Brain microvascular endothelial cell (primary cell): Measurements from ENCODE around the gene MTUS2.

Experiments used
- DNase-seq: peaks from one replicate; pipeline ENCODE4 v3.0.0-alpha.2; 2020
- H3K27ac ChIP-seq: fragments of 250-450 bp; sonication (Bioruptor Pico); 2 replicates; pipeline ENCODE4 v1.5.1; 2020; ENCODE audit warnings: mild to moderate bottlenecking, moderate library complexity
- H3K27me3 ChIP-seq: fragments of 250-450 bp; sonication (Bioruptor Pico); replicated peaks from 2 replicates; pipeline ENCODE4 v1.5.1; 2020; ENCODE audit warnings: mild to moderate bottlenecking
- H3K36me3 ChIP-seq: fragments of 250-450 bp; sonication (Bioruptor Pico); replicated peaks from 2 replicates; pipeline ENCODE4 v1.5.1; 2020; ENCODE audit warnings: mild to moderate bottlenecking
- H3K4me3 ChIP-seq: 2 replicates; pipeline ENCODE4 v1.5.1; 2011; ENCODE audit warnings: low read depth, mild to moderate bottlenecking, control low read depth, low read length, moderate library complexity
- in situ Hi-C: cut with HindIII; loops from 2 replicates; pipeline ENCODE4 v1.10.0; 2017; ENCODE audit warnings: low sequenced_read_pairs, low pct_ligation_motif_present
- TF ChIP-seq, protein P1 (sequence below): IDR thresholded peaks from 2 replicates; pipeline ENCODE4 v1.5.1; 2011; ENCODE audit warnings: low read depth, mild to moderate bottlenecking, moderate library complexity, low read length, control low read depth, inconsistent platforms; ENCODE audit errors: missing control alignments

The MTUS2 gene

DNA sequence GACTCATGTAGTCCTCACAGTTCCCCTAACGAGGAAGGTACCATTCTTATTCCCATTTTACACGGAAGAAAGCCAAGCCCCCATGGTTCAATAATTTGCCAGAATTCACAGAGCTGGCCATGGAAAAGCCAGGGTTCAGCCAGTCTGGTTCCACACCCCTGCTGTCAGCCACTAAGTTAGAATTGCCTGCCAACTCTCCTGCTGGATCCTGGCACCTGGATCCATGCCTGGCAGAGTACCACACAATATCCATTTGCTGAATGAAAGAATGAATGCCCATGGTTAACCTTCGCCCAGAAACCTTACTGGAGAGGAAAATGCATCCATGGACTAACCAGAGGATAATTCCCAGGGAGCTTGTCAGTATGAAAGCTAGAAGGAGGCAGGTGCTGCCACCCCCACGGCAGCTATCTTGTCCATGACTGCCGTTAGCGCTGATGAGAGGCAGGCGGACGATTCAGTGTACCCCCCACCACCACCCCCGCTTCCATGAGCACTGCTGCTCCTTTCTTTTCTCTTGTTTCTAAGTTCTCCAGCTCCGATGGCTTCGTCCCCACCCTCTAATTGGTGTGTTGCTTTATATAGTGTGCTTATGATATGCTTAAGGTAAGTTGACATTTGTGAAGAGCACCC is 660.9 kb downstream of the MTUS2 start:
- TF ChIP-seq, protein P1, sequence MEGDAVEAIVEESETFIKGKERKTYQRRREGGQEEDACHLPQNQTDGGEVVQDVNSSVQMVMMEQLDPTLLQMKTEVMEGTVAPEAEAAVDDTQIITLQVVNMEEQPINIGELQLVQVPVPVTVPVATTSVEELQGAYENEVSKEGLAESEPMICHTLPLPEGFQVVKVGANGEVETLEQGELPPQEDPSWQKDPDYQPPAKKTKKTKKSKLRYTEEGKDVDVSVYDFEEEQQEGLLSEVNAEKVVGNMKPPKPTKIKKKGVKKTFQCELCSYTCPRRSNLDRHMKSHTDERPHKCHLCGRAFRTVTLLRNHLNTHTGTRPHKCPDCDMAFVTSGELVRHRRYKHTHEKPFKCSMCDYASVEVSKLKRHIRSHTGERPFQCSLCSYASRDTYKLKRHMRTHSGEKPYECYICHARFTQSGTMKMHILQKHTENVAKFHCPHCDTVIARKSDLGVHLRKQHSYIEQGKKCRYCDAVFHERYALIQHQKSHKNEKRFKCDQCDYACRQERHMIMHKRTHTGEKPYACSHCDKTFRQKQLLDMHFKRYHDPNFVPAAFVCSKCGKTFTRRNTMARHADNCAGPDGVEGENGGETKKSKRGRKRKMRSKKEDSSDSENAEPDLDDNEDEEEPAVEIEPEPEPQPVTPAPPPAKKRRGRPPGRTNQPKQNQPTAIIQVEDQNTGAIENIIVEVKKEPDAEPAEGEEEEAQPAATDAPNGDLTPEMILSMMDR: no peak
- no peaks in the 10 kb centered on the region for H3K27me3 ChIP-seq
- no peak overlapping the region for H3K4me3 ChIP-seq
- H3K27ac ChIP-seq: no peak overlapping the region
- H3K36me3 ChIP-seq: no peaks in the 10 kb centered on the region
- in situ Hi-C loops: no loop called here
- no peak for DNase-seq

DNA sequence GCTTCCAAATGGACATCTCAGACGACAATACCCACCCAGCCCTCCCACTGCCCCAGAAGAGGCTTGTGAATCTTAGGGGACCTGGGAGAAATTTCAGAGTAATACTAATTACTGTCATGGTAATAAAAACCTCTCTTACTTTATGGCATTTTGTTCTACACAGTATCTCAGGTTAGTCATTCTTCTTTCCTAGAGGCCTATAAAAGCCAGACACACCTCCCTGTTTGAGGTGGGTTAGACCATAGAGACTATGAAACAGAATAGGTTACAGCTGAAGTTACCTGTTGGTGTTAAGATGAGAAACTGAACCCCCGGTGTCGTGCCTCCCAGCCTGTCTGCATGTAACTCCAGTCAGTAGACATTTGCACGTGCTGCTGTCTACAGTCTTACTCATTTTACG is 661.5 kb downstream of the MTUS2 start:
- no peaks in the 10 kb centered on the region for H3K27me3 ChIP-seq
- in situ Hi-C loops: no loop called here
- DNase-seq: no peak

GRCh38 chr13:29482504-29482903 is 662.4 kb downstream of the MTUS2 start:
- H3K4me3 ChIP-seq: no peak overlapping the region
- DNase-seq: no peak
- H3K27ac ChIP-seq: no peak overlapping the region
- TF ChIP-seq, protein P1: no peak
- H3K36me3 ChIP-seq: no peaks in the 10 kb centered on the region
- no peaks in the 10 kb centered on the region for H3K27me3 ChIP-seq
- in situ Hi-C loops: no loop called here

More for the DNA sequence above, 661.5 kb downstream of the MTUS2 start:
- H3K27ac ChIP-seq: no peak overlapping the region
- no peaks in the 10 kb centered on the region for H3K36me3 ChIP-seq
- TF ChIP-seq, protein P1: no peak
- no peak overlapping the region for H3K4me3 ChIP-seq

DNA sequence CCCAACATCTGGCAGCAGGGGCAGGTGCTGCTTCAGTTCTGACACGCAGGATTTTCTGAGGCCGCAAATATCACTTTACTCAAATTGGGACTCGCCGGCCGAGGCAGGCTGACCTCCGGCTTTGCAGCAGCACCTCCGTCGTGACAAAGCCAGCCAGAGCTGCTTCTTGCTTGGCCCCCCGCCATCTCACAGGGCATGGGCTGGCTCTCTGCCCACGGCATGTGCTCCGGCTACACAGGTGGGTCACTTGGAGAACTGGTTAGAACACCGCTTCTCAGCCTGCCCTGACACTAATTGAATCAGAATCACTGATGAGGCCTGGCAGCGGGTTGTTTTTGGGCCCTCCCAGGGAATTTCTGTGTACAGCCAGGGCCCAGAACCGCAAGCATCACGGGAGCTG is 663.1 kb downstream of the MTUS2 start:
- in situ Hi-C loops: no loop called here
- Histone ChIP-seq H3K4me3 (no peak overlapping the region), H3K27me3 (no peaks in the 10 kb centered on the region), H3K36me3 (no peaks in the 10 kb centered on the region), H3K27ac (no peak overlapping the region)
- no peak for DNase-seq
- TF ChIP-seq, protein P1: no peak

DNA sequence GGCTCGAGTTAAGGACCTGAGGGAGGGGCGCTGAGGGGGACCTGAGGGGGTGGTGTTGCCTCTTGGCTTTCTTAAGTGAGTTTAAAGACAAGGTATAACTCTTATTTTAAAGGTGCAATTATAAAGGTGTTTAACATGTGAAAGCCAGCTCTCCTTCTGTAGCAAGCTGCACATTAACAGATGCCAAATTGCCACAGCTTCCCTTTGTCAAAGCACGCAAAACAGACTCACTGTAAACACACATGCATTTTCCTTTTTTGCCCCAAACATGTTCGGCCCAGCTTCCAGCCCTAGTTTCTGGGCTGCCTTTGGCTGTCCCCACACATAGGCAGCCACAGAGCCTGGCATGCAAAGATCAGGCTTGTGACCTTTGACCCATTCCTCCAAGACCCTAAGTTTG is 663.5 kb downstream of the MTUS2 start:
- Histone ChIP-seq H3K27me3 (no peaks in the 10 kb centered on the region), H3K4me3 (no peak overlapping the region), H3K27ac (no peak overlapping the region), H3K36me3 (no peaks in the 10 kb centered on the region)
- in situ Hi-C loops: no loop called here
- TF ChIP-seq, protein P1: no peak
- DNase-seq: no peak

DNA sequence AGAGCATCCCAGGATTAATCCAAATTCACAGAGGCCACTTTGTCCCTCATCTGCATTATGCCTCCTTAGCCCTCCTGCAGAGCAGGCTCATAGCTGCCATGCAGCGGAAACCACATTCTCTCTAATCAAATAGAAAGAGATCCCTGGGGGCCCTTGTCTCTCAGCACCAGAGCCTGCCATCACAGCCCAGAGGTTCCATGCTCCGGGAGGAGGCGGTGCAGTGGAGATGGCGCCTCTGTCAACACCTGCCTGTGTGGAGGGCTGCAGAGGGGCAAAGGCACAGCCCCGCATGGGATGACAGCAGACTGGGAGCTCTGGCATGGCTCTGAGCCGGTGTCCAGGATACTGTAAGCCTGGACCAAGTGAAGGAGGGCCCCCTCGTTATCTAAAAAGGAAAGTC is 664.1 kb downstream of the MTUS2 start:
- no peak overlapping the region for H3K4me3 ChIP-seq
- H3K27me3 ChIP-seq: no peaks in the 10 kb centered on the region
- no peaks in the 10 kb centered on the region for H3K36me3 ChIP-seq
- H3K27ac ChIP-seq: no peak overlapping the region
- in situ Hi-C loops: no loop called here
- TF ChIP-seq, protein P1: no peak
- DNase-seq: no peak
